ENCODE measurements around the gene TSKU.

Gene TSKU

GRCh38 chr11:76830639-76831327 is 47.6 kb downstream of the TSKU start:
- Histone ChIP-seq H3K4ac (ENCODE audit: low read depth in 1 of 2, low read length in 2 of 2) (no peak overlapping the region), H3K4me1 (ENCODE audit: control insufficient read depth, insufficient read depth, low read depth, low read length) (no peaks in the 10 kb centered on the region), H2BK12ac (ENCODE audit: low read length in 2 of 2) (peak overlapping the region in 1 of 2 experiments; percentile 54), H3K36me3 (ENCODE audit: control insufficient read depth in 1 of 2, insufficient read depth in 2 of 2, low read depth in 1 of 2, low read length in 2 of 2) (no peaks in the 10 kb centered on the region), H3K27ac (ENCODE audit: low read length, poor library complexity, severe bottlenecking) (no peak overlapping the region), H3K9me3 (ENCODE audit: control insufficient read depth, low read length) (no peaks in the 10 kb centered on the region), H2BK120ac (ENCODE audit: low read depth, low read length) (no peak overlapping the region), H3K79me1 (replicated peaks; ENCODE audit: low read length, poor library complexity, severe bottlenecking) (no peaks in the 10 kb centered on the region), H3K18ac (ENCODE audit: low read depth in 1 of 2, low read length in 2 of 2) (no peak overlapping the region), H3K4me2 (ENCODE audit: low read length, poor library complexity, severe bottlenecking) (no peak overlapping the region), H2AK5ac (ENCODE audit: low read length, severe bottlenecking) (no peak overlapping the region), H4K8ac (ENCODE audit: low read length) (no peak overlapping the region), H2BK5ac (ENCODE audit: low read depth, low read length, poor library complexity, severe bottlenecking) (no peak overlapping the region), H3K14ac (ENCODE audit: low read length in 2 of 2) (no peak overlapping the region), H3K23ac (ENCODE audit: low read length in 2 of 2) (no peak overlapping the region), H3K4me3 (ENCODE audit: insufficient read depth in 1 of 2, low read depth in 1 of 2, low read length in 2 of 2) (no peak overlapping the region), H3K27me3 (ENCODE audit: control insufficient read depth in 1 of 2, insufficient read depth in 1 of 2, low read length in 2 of 2) (peaks cover under 1 to 11% of the 10 kb centered on the region in 2 experiments), H4K91ac (ENCODE audit: low read length) (no peak overlapping the region), H2AFZ (ENCODE audit: low read depth, low read length) (no peak overlapping the region), H2BK15ac (ENCODE audit: low read depth, poor library complexity, severe bottlenecking) (no peak overlapping the region), H3K9ac (ENCODE audit: low read length) (peak overlapping the region; percentile 12)
- WGBS = 84% methylated on average over 7 of the region's 9 CpGs
- no peak for DNase-seq

- no peak overlapping the region for H3K23ac ChIP-seq (ENCODE audit: low read length in 2 of 2)
- no peak overlapping the region for H3K27ac ChIP-seq (ENCODE audit: low read length, poor library complexity, severe bottlenecking)
- no peak overlapping the region for H3K4ac ChIP-seq (ENCODE audit: low read depth in 1 of 2, low read length in 2 of 2)
- H3K27me3 ChIP-seq (ENCODE audit: control insufficient read depth in 1 of 2, insufficient read depth in 1 of 2, low read length in 2 of 2) = peaks cover 11% of the 10 kb centered on the region in 2 experiments
- no peak overlapping the region for H4K91ac ChIP-seq (ENCODE audit: low read length)
- no peak overlapping the region for H2BK120ac ChIP-seq (ENCODE audit: low read depth, low read length)
- H3K18ac ChIP-seq (ENCODE audit: low read depth in 1 of 2, low read length in 2 of 2) = no peak overlapping the region
- H2BK12ac ChIP-seq (ENCODE audit: low read length in 2 of 2) = no peak overlapping the region
- H3K4me3 ChIP-seq (ENCODE audit: insufficient read depth in 1 of 2, low read depth in 1 of 2, low read length in 2 of 2) = no peak overlapping the region
- WGBS = 100% methylated on average over 3 of the region's 4 CpGs
- H2BK5ac ChIP-seq (ENCODE audit: low read depth, low read length, poor library complexity, severe bottlenecking) = no peak overlapping the region
- no peak overlapping the region for H2AFZ ChIP-seq (ENCODE audit: low read depth, low read length)
- H2BK15ac ChIP-seq (ENCODE audit: low read depth, poor library complexity, severe bottlenecking) = no peak overlapping the region
- no peak for DNase-seq
- H3K9me3 ChIP-seq (ENCODE audit: control insufficient read depth, low read length) = no peaks in the 10 kb centered on the region
- no peaks in the 10 kb centered on the region for H3K79me1 ChIP-seq (replicated peaks; ENCODE audit: low read length, poor library complexity, severe bottlenecking)
- H4K8ac ChIP-seq (ENCODE audit: low read length) = no peak overlapping the region
- H3K4me2 ChIP-seq (ENCODE audit: low read length, poor library complexity, severe bottlenecking) = no peak overlapping the region
- H3K36me3 ChIP-seq (ENCODE audit: control insufficient read depth in 1 of 2, insufficient read depth in 2 of 2, low read depth in 1 of 2, low read length in 2 of 2) = no peaks in the 10 kb centered on the region
- H3K4me1 ChIP-seq (ENCODE audit: control insufficient read depth, insufficient read depth, low read depth, low read length) = no peaks in the 10 kb centered on the region
- H3K9ac ChIP-seq (ENCODE audit: low read length) = no peak overlapping the region
- no peak overlapping the region for H3K14ac ChIP-seq (ENCODE audit: low read length in 2 of 2)
- no peak overlapping the region for H2AK5ac ChIP-seq (ENCODE audit: low read length, severe bottlenecking)
Observed at GRCh38 chr11:76831686-76832310, 48.6 kb downstream of the TSKU start.

- no peak overlapping the region for H4K8ac ChIP-seq (ENCODE audit: low read length)
- H3K9me3 ChIP-seq (ENCODE audit: control insufficient read depth, low read length) = no peaks in the 10 kb centered on the region
- no peak overlapping the region for H2AFZ ChIP-seq (ENCODE audit: low read depth, low read length)
- H3K14ac ChIP-seq (ENCODE audit: low read length in 2 of 2) = no peak overlapping the region
- no peak overlapping the region for H3K4me3 ChIP-seq (ENCODE audit: insufficient read depth in 1 of 2, low read depth in 1 of 2, low read length in 2 of 2)
- H3K23ac ChIP-seq (ENCODE audit: low read length in 2 of 2) = no peak overlapping the region
- peaks cover 13 to 17% of the 10 kb centered on the region in 2 experiments for H3K27me3 ChIP-seq (ENCODE audit: control insufficient read depth in 1 of 2, insufficient read depth in 1 of 2, low read length in 2 of 2)
- no peak overlapping the region for H3K4me2 ChIP-seq (ENCODE audit: low read length, poor library complexity, severe bottlenecking)
- H2BK5ac ChIP-seq (ENCODE audit: low read depth, low read length, poor library complexity, severe bottlenecking) = no peak overlapping the region
- no peak overlapping the region for H2BK15ac ChIP-seq (ENCODE audit: low read depth, poor library complexity, severe bottlenecking)
- H3K9ac ChIP-seq (ENCODE audit: low read length) = no peak overlapping the region
- H3K4ac ChIP-seq (ENCODE audit: low read depth in 1 of 2, low read length in 2 of 2) = no peak overlapping the region
- no peaks in the 10 kb centered on the region for H3K4me1 ChIP-seq (ENCODE audit: control insufficient read depth, insufficient read depth, low read depth, low read length)
- H3K27ac ChIP-seq (ENCODE audit: low read length, poor library complexity, severe bottlenecking) = no peak overlapping the region
- H3K79me1 ChIP-seq (replicated peaks; ENCODE audit: low read length, poor library complexity, severe bottlenecking) = no peaks in the 10 kb centered on the region
- H3K36me3 ChIP-seq (ENCODE audit: control insufficient read depth in 1 of 2, insufficient read depth in 2 of 2, low read depth in 1 of 2, low read length in 2 of 2) = no peaks in the 10 kb centered on the region
- DNase-seq = no peak
- H2BK120ac ChIP-seq (ENCODE audit: low read depth, low read length) = no peak overlapping the region
- no peak overlapping the region for H4K91ac ChIP-seq (ENCODE audit: low read length)
- H3K18ac ChIP-seq (ENCODE audit: low read depth in 1 of 2, low read length in 2 of 2) = peak overlapping the region in 1 of 2 experiments; percentile 56
- no peak overlapping the region for H2BK12ac ChIP-seq (ENCODE audit: low read length in 2 of 2)
- H2AK5ac ChIP-seq (ENCODE audit: low read length, severe bottlenecking) = no peak overlapping the region
Observed at GRCh38 chr11:76832361-76832760, 49.2 kb downstream of the TSKU start.

DNA sequence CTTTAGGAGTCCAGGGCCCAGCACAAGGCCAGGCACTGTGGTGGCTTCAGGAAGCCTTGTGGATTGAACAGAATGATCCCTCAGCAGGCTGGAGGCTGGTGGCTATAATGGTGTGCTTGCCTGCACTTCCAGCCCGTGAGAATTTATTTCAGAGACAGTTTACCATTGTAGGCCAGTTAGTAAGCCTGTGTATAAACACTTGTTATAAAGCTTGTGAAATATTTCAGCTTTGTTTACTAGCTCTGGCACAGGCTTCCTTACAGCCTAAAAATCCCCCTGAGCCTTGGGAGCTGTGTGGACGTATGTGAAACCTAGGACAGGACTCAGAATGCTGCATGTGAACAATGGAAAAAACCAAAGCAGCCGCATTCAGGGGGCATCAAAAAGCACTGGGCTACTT is 51.0 kb downstream of the TSKU start:
- WGBS = 48% methylated on average over 3 of the region's 3 CpGs
- H4K8ac ChIP-seq (ENCODE audit: low read length) = no peak overlapping the region
- H3K4me2 ChIP-seq (ENCODE audit: low read length, poor library complexity, severe bottlenecking) = no peak overlapping the region
- no peaks in the 10 kb centered on the region for H3K36me3 ChIP-seq (ENCODE audit: control insufficient read depth in 1 of 2, insufficient read depth in 2 of 2, low read depth in 1 of 2, low read length in 2 of 2)
- DNase-seq = peak; percentile 90
- H3K4ac ChIP-seq (ENCODE audit: low read depth in 1 of 2, low read length in 2 of 2) = no peak overlapping the region
- H3K14ac ChIP-seq (ENCODE audit: low read length in 2 of 2) = no peak overlapping the region
- H3K23ac ChIP-seq (ENCODE audit: low read length in 2 of 2) = no peak overlapping the region
- peaks cover 21 to 32% of the 10 kb centered on the region in 2 experiments for H3K27me3 ChIP-seq (ENCODE audit: control insufficient read depth in 1 of 2, insufficient read depth in 1 of 2, low read length in 2 of 2)
- no peaks in the 10 kb centered on the region for H3K9me3 ChIP-seq (ENCODE audit: control insufficient read depth, low read length)
- H2AK5ac ChIP-seq (ENCODE audit: low read length, severe bottlenecking) = no peak overlapping the region
- no peak overlapping the region for H2AFZ ChIP-seq (ENCODE audit: low read depth, low read length)
- no peak overlapping the region for H4K91ac ChIP-seq (ENCODE audit: low read length)
- H3K4me1 ChIP-seq (ENCODE audit: control insufficient read depth, insufficient read depth, low read depth, low read length) = no peaks in the 10 kb centered on the region
- no peaks in the 10 kb centered on the region for H3K79me1 ChIP-seq (replicated peaks; ENCODE audit: low read length, poor library complexity, severe bottlenecking)
- no peak overlapping the region for H2BK5ac ChIP-seq (ENCODE audit: low read depth, low read length, poor library complexity, severe bottlenecking)
- no peak overlapping the region for H3K9ac ChIP-seq (ENCODE audit: low read length)
- H3K4me3 ChIP-seq (ENCODE audit: insufficient read depth in 1 of 2, low read depth in 1 of 2, low read length in 2 of 2) = no peak overlapping the region
- no peak overlapping the region for H3K27ac ChIP-seq (ENCODE audit: low read length, poor library complexity, severe bottlenecking)
- peak overlapping the region in 1 of 2 experiments; percentile 16 for H3K18ac ChIP-seq (ENCODE audit: low read depth in 1 of 2, low read length in 2 of 2)
- no peak overlapping the region for H2BK15ac ChIP-seq (ENCODE audit: low read depth, poor library complexity, severe bottlenecking)
- H2BK12ac ChIP-seq (ENCODE audit: low read length in 2 of 2) = no peak overlapping the region
- no peak overlapping the region for H2BK120ac ChIP-seq (ENCODE audit: low read depth, low read length)
